NK-92 (cell line): ENCODE measurements around the gene TEX261.

Source experiments
- DNase-seq: peaks from one replicate; lab custom pipeline; 2025; ENCODE audit not compliant: unreplicated experiment; lab: John Stamatoyannopoulos, UW

Gene TEX261

DNA sequence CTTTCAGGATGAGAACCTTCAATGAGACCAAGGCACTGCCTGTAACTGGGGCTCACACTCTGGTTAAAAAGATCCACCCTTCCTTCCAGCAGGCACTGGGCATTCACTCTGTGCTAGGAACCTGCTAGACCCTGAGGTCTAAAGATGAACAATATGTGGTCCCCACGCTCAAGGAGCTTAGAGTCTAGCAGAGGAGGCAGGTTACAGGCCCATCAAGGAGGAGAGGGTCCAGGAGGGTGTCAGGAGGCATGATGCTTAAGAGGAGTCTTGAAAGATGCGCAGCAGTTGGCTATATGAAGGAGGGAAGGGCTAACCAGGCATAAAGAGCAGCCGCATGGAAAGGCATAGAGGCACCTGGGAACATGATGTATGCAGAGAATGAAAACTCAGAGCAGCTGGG is 11.7 kb downstream of the TEX261 start:
- no peak for DNase-seq

DNA sequence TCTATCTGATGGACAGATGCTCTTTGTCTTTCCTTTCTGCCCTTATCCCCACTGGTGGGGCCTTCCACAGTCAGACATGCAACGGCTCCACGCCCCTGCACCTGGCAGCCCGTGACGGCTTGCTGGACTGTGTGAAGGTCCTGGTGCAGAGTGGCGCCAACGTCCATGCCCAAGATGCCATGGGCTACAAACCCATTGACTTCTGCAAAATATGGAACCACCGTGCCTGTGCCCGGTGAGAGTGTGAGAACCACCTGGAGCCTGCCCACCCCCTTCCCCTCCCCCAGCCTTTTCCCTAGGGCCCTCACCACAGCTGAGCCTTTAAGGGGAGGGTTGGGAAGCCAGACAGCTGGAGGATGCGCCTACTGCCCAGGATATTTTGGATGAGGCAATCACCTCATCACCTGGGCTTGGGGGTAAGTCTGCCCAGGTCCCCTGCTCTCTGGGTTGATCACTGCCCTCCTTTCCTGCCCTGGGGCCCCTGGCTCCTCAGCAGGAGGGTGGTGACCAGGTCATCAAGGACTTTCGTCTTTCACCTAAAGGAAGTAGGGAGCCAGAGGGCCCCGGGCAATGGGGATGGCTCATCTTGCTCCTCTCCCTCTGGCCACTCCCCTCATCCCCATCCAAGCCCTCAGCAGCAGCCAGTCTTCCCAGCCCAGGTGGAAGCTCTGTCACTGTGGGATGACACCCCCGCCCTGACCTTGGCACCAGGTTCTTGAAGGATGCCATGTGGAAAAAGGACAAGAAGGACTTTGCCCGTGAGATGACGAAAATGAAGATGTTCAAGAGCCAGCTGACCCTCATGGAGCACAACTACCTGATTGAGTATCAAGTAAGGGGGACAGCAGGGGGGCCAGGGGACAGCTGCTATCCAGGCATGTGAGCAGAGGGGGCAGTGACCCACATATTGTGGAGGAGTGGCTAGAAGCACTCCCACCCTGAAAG is 12.5 kb downstream of the TEX261 start:
- DNase-seq: no peak

DNA sequence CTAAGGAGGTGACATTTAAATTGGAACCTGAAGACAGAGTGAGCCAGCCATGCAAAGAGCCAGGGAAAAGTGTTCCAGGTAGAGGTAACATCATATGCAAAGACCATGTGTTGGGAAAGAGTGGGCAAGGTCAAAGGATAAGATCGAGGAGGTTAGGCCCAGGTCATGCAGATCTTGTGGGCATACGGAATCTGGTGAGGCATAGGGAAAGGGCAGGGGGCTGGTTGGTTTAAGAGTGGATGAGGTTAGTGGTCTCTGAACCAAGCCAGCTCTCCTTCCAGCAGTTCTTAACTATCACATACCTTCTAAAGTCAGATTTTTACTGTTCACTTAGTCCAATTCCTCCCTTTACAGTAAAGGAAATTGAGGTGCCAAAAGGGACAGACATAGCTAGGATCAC is 13.3 kb downstream of the TEX261 start:
- no peak for DNase-seq

DNA sequence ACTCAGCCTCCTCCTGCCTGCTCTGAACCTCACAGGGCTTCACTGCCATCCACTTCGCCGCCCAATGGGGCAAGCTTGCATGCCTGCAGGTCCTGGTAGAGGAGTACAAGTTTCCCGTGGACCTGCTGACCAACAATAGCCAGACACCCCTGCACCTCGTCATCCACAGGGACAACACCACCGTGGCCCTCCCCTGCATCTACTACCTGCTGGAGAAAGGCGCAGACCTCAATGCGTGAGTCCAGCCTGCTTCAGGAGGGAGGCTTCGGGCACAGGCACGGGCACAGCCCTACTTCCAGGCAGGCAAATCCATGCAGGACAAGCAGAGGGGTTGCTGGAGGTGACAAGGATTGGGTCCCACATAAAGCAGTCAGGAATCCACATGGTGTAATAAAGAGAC is 15.0 kb downstream of the TEX261 start:
- no peak for DNase-seq

DNA sequence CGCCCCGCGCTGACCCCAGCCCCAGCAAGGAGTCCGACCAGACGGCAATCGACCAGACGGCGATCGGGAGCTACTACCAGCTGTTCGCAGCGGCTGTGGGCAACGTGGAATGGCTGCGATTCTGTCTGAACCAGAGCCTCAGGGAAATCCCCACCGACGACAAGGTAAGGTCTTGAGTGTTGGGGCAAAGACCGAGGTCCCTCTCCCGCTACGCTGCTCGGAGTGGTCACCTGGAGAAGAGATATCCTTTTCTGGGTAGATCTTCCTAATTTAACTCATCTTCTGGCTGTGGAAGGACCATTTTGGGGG is 15.5 kb downstream of the TEX261 start:
- DNase-seq: no peak

DNA sequence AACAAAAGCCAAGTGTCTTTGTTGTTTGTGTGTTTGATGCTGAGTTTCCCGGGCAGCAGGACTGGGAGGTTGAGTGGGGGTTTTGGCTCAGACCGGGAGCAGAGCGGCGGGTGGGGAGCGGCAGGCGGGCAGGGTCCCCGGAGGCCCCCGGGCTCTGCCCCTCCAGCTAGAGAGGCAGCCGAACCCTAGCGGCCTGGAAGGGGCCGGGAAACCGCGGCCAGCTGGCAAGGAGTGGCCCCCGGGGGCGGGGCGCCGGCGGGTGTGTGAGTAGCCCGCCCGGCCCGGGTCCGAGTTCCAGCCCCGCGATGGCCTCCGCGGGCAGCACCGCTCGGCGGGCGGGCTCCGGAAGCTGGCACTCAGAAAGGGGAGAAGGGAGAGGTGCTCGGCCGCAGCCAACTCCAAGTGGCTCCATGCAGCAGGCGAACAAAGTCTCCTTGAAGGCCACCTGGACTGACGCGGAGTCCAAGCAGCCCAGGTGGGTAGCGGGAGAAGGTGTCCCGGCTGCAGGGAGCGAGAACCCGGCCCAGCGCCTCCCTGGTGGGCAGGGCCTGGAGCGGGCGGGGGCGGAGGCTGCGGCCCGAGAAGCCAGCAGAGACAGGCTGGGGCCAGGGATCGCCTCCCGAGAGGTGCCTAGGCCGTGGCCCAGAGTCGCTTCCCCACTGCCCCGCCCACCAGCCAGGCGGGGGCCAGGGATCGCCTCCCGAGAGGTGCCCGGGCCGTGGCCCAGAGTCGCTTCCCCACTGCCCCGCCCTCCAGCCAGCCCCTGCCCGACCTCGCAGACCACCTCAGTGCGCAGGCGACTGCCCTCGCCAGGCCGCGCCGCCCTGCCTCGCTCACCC is 16.1 kb downstream of the TEX261 start, which contains the start of gene ANKRD53:
Gene ANKRD53 (plus strand): TSS at position 290 of the 839 bp plus-strand sequence. CDS start 16 bp downstream, at position 306.
- no peak for DNase-seq

DNA sequence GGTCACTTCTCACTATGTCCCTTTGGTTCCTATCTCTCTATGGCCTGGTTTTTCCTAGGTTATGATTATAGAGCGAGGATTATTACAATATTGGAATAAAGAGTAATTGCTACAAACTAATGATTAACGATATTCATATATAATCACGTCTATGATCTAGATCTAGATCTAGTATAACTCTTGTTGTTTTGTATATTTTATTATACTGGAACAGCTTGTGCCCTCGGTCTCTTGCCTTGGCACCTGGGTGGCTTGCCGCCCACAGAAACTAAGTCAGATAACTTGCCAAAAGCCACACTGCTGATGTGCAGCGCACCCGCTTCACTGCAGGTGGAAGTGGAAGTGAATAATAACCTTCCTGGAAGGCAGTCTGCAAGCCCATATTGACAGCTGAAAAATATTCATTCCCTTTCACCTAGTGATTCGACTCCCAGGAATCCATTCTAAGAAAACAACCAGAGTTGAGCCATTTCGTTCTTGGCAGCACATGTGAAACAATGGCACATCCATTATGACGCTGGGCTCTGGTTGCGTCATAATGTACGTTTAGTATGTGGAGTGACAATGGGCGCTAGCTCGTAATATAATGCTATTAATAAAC is 17.0 kb downstream of the TEX261 start:
- DNase-seq: no peak

DNA sequence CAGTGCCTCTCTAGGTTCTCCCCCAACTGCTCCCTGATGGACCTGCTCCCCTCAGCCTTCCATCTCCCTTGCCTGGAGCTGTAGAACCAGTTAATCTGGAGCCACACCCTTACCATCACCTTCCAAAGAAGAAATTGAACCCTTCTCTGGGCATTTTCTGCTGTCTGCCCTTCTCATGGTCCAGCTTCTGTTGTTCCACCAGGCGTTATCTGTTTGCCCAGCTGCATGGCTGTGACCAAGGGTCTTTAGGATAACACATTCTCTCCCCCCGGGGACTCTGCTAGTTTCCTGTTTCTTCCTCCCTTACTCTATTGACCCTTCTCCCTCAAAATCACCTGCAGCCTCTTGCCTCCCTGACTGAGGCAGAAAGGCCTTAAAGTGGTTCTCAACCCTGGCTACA is 19.4 kb downstream of the TEX261 start:
- DNase-seq: no peak

DNA sequence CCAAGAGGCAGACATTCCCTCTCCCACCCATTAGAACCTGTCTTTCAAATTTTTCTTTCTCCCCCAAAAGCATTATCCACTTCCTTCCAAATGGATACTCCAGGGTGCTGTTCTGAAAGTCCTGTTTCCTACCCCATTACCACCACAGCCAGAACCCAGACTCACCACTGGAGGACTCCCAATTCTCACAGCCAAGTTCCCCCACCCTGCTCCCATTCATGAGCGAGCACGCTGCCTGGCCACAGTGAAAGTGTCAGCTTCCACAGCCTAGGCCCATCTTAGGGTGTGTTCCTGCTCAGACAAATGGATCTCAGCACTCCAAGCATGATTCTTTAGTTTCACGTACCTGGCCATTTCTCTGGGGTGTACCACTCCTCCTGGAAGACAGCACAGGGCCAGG is 20.1 kb downstream of the TEX261 start:
- DNase-seq: no peak

DNA sequence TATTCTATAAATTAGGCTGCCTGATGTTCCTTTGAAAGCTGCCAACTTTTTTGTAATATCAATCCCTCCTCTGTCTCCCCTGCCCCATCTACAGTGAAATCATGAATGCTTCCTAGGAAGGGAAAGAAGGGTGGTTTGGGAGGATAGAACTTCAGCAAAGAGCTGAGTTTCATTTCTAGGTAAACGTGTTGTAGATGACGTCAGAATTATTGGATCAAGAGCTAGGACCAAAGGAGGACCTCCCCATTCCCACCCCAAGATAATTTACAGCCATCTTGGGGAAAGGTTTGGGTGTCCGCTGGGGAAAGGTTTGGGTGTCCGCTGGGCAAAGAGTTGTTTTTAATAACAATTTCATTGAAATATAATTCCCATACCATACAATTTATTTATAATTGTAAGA is 27.5 kb downstream of the TEX261 start:
- DNase-seq: no peak

DNA sequence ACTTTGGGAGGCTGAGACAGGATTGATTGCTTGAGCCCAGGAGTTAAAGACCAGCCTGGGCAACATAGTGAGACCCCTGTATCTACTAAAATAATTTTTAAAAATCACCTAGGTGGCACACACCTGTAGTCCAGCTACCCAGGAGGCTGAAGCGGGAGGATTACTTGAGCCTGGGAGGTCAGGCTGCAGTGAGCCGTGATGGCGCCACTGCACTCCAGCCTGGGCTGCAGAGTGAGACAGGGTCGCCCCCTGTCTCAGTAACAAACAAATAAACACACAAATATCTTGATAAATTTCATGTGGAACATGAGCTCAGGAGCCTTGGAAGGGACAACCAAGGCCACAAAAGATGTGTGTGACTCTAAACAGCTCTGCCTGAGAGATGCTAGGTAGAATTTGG is 28.0 kb downstream of the TEX261 start:
- no peak for DNase-seq

DNA sequence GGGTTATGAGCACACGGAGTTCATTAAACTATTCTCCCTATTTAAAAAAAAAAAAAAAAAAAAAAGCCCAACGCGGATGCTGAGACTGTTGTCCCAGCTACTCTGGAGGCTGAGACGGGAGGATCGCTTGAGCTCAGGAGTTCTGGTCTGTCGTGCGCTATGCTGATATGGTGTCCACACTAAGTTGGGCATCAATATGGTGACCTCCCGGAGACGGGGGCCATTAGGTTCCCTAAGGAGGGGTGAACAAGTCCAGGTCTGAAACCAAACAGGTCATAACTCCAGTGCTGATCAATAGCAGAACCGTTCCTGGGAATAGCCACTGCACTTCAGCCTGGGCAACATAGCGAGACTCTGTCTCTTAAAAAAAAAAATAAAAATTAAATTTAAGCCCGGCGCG is 29.2 kb downstream of the TEX261 start:
- DNase-seq: no peak

DNA sequence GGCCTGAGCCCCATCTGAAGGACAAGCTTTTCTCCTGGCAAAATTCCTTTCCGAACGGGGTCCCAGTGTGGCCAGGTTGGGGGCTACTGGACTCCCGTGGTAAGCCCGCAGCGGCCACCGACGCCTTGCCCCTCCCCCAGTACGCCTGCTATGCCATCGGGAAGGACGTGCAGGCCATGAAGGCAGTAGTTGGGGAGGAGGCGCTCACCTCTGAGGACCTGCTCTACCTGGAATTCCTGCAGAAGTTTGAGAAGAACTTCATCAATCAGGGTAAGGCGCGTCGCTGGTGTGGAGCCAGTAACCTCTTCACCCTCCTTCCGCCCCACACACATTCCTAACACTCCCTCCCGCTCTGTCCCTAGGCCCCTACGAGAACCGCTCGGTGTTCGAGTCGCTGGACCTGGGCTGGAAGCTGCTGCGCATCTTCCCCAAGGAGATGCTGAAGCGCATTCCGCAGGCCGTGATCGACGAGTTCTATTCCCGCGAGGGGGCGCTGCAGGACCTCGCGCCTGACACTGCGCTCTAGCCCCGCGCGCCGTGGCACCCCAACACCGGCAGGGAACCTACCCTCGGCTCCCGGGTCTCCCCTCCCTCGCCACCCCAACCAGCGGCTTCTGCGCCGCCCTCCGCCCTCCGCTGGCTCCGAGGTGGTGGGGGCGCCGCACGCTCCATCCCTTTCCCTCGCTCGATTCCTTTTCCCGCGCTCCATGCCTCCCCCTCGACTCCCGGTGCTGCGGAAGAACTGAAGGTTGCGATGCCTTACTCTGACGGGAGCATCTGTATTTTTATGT is 29.9 kb downstream of the TEX261 start:
- peak; percentile 6 for DNase-seq

DNA sequence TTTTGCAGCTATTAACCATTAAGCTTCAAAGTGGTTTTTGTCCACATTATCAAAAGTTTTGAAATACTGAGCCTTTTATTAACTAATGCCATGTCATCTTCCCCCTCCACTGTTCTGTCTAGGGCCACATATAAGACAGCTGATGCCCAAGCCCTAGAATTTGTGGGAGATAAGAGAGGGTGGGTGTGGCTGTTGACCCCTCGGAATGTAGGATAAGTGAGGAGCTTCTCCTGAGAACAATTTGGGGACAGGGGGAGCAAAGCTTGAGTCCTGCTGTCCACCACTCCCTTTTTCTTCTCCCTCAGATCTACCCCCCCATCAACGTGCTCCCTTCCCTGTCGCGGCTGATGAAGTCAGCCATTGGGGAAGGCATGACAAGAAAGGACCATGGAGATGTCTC is 30.5 kb downstream of the TEX261 start:
- no peak for DNase-seq

DNA sequence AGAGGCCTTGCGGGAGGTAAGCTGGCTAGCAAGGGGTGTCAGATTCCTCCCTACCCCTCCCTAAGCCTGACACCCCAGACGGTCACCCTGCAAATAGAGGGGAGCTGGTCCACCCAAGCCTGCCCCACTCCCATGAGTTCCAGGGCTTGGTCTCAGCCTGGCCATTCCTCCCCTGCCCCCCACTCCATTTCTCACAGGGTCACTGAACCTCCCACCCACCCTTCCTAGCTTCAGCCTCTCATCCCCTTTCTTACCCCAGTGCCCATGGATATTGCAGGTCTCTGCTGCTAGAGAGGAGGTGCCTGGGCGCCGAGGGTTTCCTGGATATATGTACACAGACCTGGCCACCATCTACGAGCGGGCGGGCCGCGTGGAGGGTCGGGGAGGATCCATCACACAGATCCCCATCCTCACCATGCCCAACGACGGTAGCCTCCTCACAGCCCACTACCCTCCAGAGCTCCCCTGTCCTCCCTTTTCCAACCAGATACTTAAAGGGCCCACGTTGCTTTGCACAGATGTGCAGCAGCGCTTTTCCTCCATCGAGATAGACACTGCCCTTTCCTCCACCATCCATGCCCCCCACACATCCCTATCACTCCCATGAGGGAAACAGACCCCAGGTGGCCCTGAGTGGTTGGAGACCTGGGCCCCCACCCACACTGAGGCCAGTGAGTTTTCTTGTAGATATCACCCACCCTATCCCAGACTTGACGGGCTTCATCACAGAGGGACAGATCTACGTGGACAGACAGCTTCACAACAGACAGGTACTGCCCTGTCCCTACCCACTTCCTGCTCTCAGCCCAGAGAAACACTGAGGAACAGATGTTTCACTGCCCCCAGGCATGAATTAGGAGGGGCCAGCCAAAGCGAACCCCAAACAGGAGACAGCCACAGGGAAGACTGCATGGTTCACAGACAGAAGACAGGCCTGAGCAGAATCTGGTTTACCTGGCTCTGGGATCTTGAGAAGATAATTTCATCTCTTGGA is 31.5 kb downstream of the TEX261 start:
- no peak for DNase-seq

DNA sequence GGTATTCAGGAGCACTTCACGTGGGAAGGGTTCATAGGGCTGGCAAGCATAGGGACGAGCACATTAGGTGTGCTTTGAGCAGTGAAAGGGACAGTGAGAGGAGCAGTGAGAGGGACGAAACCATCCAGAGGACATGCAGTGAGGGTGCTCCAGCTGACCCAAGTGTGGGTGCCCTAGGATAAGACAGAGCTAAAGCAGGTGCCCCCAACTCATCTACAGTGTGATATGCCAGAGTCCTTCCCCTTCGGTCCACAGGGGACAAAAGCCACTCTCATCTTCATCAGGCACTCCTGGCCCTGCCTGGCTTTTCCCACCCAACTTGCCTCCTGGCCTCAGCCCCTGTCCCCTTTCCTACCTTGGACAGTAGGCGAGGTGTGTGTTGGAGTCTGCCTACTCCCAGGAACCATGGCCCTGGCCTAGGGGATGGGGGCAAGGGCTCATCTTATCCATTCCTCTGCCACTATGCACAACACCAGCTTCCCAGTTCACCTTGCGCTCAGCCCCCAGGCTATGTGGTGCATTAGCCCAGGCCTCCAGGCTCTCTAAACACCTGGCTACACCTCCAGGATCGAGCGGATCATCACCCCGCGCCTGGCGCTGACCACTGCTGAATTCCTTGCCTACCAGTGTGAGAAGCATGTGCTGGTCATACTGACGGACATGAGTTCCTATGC is 32.3 kb downstream of the TEX261 start:
- DNase-seq: no peak

DNA sequence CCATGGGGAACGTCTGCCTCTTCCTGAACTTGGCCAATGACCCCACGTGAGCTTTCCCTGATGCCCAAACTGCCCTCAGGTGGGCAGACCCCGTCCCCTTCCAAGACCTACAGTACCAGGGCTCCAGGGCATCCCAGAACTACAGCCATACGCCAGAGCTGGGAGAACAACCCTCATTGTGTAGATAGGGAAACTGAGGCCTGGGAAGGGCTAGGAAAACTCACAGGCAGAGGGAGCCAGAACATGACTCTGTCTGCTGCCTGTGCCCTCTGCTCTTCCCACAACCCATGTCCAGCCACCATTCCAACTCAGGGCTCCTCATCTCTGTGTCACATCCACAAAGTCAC is 33.1 kb downstream of the TEX261 start:
- no peak for DNase-seq

DNA sequence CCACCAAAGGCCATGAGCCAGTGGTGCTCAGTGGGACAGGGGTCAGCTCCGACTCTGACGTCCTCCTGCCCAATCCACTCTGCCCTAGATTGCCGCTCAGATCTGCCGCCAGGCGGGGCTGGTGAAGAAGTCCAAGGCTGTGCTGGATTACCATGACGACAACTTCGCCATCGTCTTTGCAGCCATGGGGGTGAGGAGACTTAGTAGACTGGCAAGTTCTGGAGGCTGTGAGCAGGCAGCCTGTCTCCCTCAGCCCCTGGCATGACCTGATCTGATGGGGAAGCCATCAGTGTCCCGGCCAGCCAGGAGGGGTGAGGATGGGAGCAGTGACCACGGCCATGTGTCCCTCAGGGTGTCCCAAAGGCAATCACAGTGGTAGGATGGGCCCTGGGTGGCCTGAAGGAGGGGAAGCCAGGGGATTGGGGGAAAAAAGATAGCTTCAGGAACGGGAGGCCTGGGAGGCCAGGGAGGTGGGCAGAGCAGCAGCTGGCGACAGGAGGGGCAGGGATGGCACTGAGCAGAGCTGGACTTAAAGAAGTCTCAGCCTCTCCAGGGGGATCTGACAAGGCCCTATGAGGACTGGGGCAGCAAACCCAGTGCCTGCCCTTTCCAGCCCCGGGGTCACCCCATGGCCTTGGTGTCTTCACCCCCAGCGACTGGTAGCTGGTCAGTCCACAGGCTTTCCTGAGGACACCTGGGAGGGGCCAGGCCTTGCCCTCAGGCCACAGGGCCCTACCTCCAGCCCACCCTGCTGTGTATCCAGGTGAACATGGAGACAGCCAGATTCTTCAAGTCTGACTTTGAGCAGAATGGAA is 33.6 kb downstream of the TEX261 start:
- no peak for DNase-seq
